Liver (tissue), 9 donors: ENCODE results near the gene ATP5MG. TPM values are rescaled to one million over a fixed set of nuclear protein-coding genes. Genes with fewer than 3 reads are reported as not detected.

Source experiments
- DNase-seq: peaks from one replicate; pipeline ENCODE4 v3.0.0-alpha.2; 2017; ENCODE audit warnings: low spot score
- H3K27ac ChIP-seq, 2 donors: one replicate each; pipeline ENCODE4 v1.7.0; 2013; ENCODE audit warnings: inconsistent platforms in 2 of 2, low read length in 2 of 2, control low read depth in 1 of 2, low read depth in 1 of 2, mild to moderate bottlenecking in 1 of 2
- H3K27me3 ChIP-seq, 4 donors: one replicate each; pipeline versions ENCODE4 v1.6.1 to v1.7.0; 2013; ENCODE audit warnings: low read length in 3 of 4, inconsistent platforms in 1 of 4, mild to moderate bottlenecking in 1 of 4, moderate library complexity in 1 of 4; ENCODE audit not compliant: control insufficient read depth in 4 of 4, insufficient read depth in 4 of 4
- H3K36me3 ChIP-seq, 4 donors: one replicate each; pipeline versions ENCODE4 v1.6.1 to v1.7.0; 2013; ENCODE audit warnings: low read length in 3 of 4, mild to moderate bottlenecking in 3 of 4, low read depth in 1 of 4, moderate library complexity in 1 of 4; ENCODE audit not compliant: control insufficient read depth in 4 of 4, insufficient read depth in 3 of 4
- H3K4me1 ChIP-seq, 4 donors: one replicate each; pipeline versions ENCODE4 v1.6.1 to v1.7.0; 2013; ENCODE audit warnings: low read length in 3 of 4, mild to moderate bottlenecking in 3 of 4, moderate library complexity in 1 of 4; ENCODE audit not compliant: control insufficient read depth in 4 of 4, insufficient read depth in 4 of 4
- H3K4me3 ChIP-seq, 3 donors: one replicate each; pipeline versions ENCODE4 v1.6.1 to v1.7.0; 2013; ENCODE audit warnings: low read length in 3 of 3, control low read depth in 1 of 3, low read depth in 1 of 3, mild to moderate bottlenecking in 1 of 3
- H3K9ac ChIP-seq, 2 donors: one replicate each; pipeline ENCODE4 v1.7.0; 2013; ENCODE audit warnings: low read length in 2 of 2, mild to moderate bottlenecking in 2 of 2, moderate library complexity in 2 of 2, control low read depth in 1 of 2, low read depth in 1 of 2
- H3K9me3 ChIP-seq, 4 donors: one replicate each; pipeline versions ENCODE4 v1.6.1 to v1.7.0; 2013; ENCODE audit warnings: low read length in 3 of 4; ENCODE audit not compliant: control insufficient read depth in 4 of 4
- CTCF ChIP-seq: fragments of 150-350 bp; IDR thresholded peaks from 2 replicates; pipeline ENCODE4 v1.5.1; 2017; ENCODE audit warnings: improper control_type of control experiment, low read depth, low read length; ENCODE audit not compliant: missing input control
- EGR1 ChIP-seq, 2 donors: IDR thresholded peaks; 2 replicates each; pipeline ENCODE4 v1.6.1; 2016 to 2018; ENCODE audit warnings: antibody characterized with exemption in 2 of 2, low read depth in 2 of 2
- FOXA1 ChIP-seq: IDR thresholded peaks from 2 replicates; pipeline ENCODE4 v1.6.1; 2016; ENCODE audit warnings: antibody characterized with exemption
- FOXA2 ChIP-seq: IDR thresholded peaks from 2 replicates; pipeline ENCODE4 v1.6.1; 2016; ENCODE audit warnings: antibody characterized with exemption
- GABPA ChIP-seq, 2 donors: IDR thresholded peaks in 1 of 2; conservative IDR thresholded peaks in 1 of 2; 2 replicates each; pipeline ENCODE4 v1.6.1; 2016; ENCODE audit warnings: antibody characterized with exemption in 2 of 2, mild to moderate bottlenecking in 1 of 2, moderate library complexity in 1 of 2
- HNF4A ChIP-seq, 2 donors: conservative IDR thresholded peaks; 2 replicates each; pipeline ENCODE4 v1.6.1; 2016; ENCODE audit warnings: antibody characterized with exemption in 2 of 2, mild to moderate bottlenecking in 2 of 2
- HNF4G ChIP-seq: IDR thresholded peaks from 2 replicates; pipeline ENCODE4 v1.6.1; 2016; ENCODE audit warnings: antibody characterized with exemption
- JUND ChIP-seq, 2 donors: IDR thresholded peaks; 2 replicates each; pipeline ENCODE4 v1.6.1; 2016; ENCODE audit warnings: antibody characterized with exemption in 2 of 2
- NR2F2 ChIP-seq: IDR thresholded peaks from 2 replicates; pipeline ENCODE4 v1.6.1; 2016; ENCODE audit warnings: antibody characterized with exemption
- RAD21 ChIP-seq, 2 donors: IDR thresholded peaks; 2 replicates each; pipeline ENCODE4 v1.6.1; 2016; ENCODE audit warnings: antibody characterized with exemption in 2 of 2, mild to moderate bottlenecking in 2 of 2
- RXRA ChIP-seq, 2 donors: IDR thresholded peaks; 2 replicates each; pipeline ENCODE4 v1.6.1; 2017 to 2018; ENCODE audit warnings: antibody characterized with exemption in 2 of 2, mild to moderate bottlenecking in 1 of 2
- SP1 ChIP-seq: IDR thresholded peaks from 2 replicates; pipeline ENCODE4 v1.6.1; 2018; ENCODE audit warnings: antibody characterized with exemption, mild to moderate bottlenecking
- TAF1 ChIP-seq: conservative IDR thresholded peaks from 2 replicates; pipeline ENCODE4 v1.6.1; 2016; ENCODE audit warnings: antibody characterized with exemption, mild to moderate bottlenecking
- YY1 ChIP-seq: IDR thresholded peaks from 2 replicates; pipeline ENCODE4 v1.6.1; 2016; ENCODE audit warnings: antibody characterized with exemption, mild to moderate bottlenecking
- ZBTB33 ChIP-seq: IDR thresholded peaks from 2 replicates; pipeline ENCODE4 v1.6.1; 2016; ENCODE audit warnings: antibody characterized with exemption
- WGBS: extraction: QIAGEN DNeasy Blood & Tissue Kit; methylation state at CpG from one replicate; pipeline ENCODE4 v1.1.7; 2013; 5-methylcytosine and 5-hydroxymethylcytosine counted together
- polyA plus RNA-seq, 2 donors: library from polyadenylated mRNA; stranded (reverse) in 1 of 2; unstranded in 1 of 2; fragments of 200-250 nt in 1 of 2; fragments of >200 nt in 1 of 2; fragmentation: Nextera tagmentation in 1 of 2; extraction: Ambion mirVana in 1 of 2; gene quantifications; one replicate each; pipeline versions ENCODE4 v1.2.1 to v1.2.3, GENCODE V29; 2013 to 2015
- total RNA-seq, 2 donors: library from RNA; depleted of rRNA; stranded (reverse); fragments of >200 nt; gene quantifications; one replicate each; pipeline ENCODE4 v1.2.3, GENCODE V29; 2014
- TF ChIP-seq, protein P1 (sequence below): IDR thresholded peaks from 2 replicates; pipeline ENCODE4 v1.6.1; 2016; ENCODE audit warnings: antibody characterized with exemption, mild to moderate bottlenecking
- TF ChIP-seq, protein P2 (sequence below): IDR thresholded peaks from 2 replicates; pipeline ENCODE4 v1.6.1; 2016; ENCODE audit warnings: antibody characterized with exemption
- donor health status: healthy.
- donor health status: healthy.
- donor health status: healthy.
- donor health status: healthy.
- donor health status: healthy.

The ATP5MG gene
- total and polyA plus RNA-seq, 4 donors: 25.5 to 542 (median 87.6) TPM

GRCh38 chr11:118448294-118448693, 46.9 kb downstream of the ATP5MG start:
- no peak for DNase-seq
- no peak overlapping the region for H3K4me3 ChIP-seq
- H3K36me3 ChIP-seq: no peaks in the 10 kb centered on the region
- H3K27me3 ChIP-seq: no peaks in the 10 kb centered on the region
- no peak overlapping the region for H3K27ac ChIP-seq
- no peaks in the 10 kb centered on the region for H3K9me3 ChIP-seq
- peaks cover 0 to 6% (median 3%) of the 10 kb centered on the region in 4 donors for H3K4me1 ChIP-seq
- no peak for TF ChIP-seq TAF1
- no peak for TF ChIP-seq CTCF
- TF ChIP-seq, protein P1, sequence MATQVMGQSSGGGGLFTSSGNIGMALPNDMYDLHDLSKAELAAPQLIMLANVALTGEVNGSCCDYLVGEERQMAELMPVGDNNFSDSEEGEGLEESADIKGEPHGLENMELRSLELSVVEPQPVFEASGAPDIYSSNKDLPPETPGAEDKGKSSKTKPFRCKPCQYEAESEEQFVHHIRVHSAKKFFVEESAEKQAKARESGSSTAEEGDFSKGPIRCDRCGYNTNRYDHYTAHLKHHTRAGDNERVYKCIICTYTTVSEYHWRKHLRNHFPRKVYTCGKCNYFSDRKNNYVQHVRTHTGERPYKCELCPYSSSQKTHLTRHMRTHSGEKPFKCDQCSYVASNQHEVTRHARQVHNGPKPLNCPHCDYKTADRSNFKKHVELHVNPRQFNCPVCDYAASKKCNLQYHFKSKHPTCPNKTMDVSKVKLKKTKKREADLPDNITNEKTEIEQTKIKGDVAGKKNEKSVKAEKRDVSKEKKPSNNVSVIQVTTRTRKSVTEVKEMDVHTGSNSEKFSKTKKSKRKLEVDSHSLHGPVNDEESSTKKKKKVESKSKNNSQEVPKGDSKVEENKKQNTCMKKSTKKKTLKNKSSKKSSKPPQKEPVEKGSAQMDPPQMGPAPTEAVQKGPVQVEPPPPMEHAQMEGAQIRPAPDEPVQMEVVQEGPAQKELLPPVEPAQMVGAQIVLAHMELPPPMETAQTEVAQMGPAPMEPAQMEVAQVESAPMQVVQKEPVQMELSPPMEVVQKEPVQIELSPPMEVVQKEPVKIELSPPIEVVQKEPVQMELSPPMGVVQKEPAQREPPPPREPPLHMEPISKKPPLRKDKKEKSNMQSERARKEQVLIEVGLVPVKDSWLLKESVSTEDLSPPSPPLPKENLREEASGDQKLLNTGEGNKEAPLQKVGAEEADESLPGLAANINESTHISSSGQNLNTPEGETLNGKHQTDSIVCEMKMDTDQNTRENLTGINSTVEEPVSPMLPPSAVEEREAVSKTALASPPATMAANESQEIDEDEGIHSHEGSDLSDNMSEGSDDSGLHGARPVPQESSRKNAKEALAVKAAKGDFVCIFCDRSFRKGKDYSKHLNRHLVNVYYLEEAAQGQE: no peak
- TF ChIP-seq HNF4A (conservative IDR thresholded peaks at IDR 0.05): no peak
- TF ChIP-seq, protein P2, sequence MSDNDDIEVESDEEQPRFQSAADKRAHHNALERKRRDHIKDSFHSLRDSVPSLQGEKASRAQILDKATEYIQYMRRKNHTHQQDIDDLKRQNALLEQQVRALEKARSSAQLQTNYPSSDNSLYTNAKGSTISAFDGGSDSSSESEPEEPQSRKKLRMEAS: no peak
- no peak for TF ChIP-seq NR2F2
- no peak for TF ChIP-seq ZBTB33
- TF ChIP-seq HNF4G: no peak
- TF ChIP-seq JUND (IDR thresholded peaks at IDR 0.05): no peak
- no peak for TF ChIP-seq SP1
- no peak for TF ChIP-seq EGR1 (IDR thresholded peaks at IDR 0.05; ENCODE audit: low read depth in 2 of 2)
- TF ChIP-seq RAD21 (IDR thresholded peaks at IDR 0.05): no peak
- TF ChIP-seq FOXA1: no peak
- no peak for TF ChIP-seq YY1
- TF ChIP-seq GABPA (IDR thresholded peaks at IDR 0.05 in 1 of 2, conservative IDR thresholded peaks at IDR 0.05 in 1 of 2): no peak
- no peak for TF ChIP-seq FOXA2
- no peak for TF ChIP-seq RXRA (IDR thresholded peaks at IDR 0.05)
- no peak overlapping the region for H3K9ac ChIP-seq

GRCh38 chr11:118449316-118449918, 48.0 kb downstream of the ATP5MG start:
- Histone ChIP-seq H3K9me3 (no peaks in the 10 kb centered on the region), H3K4me1 (peaks cover 0 to 6% (median 3%) of the 10 kb centered on the region in 4 donors), H3K4me3 (no peak overlapping the region), H3K36me3 (no peaks in the 10 kb centered on the region), H3K9ac (no peak overlapping the region), H3K27ac (no peak overlapping the region), H3K27me3 (no peaks in the 10 kb centered on the region)
- 97% methylated on average over 4 of the region's 4 CpGs for WGBS
- TF ChIP-seq CTCF: no peak
- no peak for TF ChIP-seq NR2F2
- TF ChIP-seq SP1: no peak
- TF ChIP-seq, protein P2: no peak
- no peak for TF ChIP-seq FOXA2
- TF ChIP-seq FOXA1: no peak
- TF ChIP-seq, protein P1: no peak
- no peak for TF ChIP-seq RAD21 (IDR thresholded peaks at IDR 0.05)
- TF ChIP-seq EGR1 (IDR thresholded peaks at IDR 0.05; ENCODE audit: low read depth in 2 of 2): no peak
- DNase-seq: no peak
